Measurements from ENCODE around the gene CUL9. TPM values are rescaled to one million over a fixed set of nuclear protein-coding genes. Genes with fewer than 3 reads are reported as not detected.

The CUL9 gene
- total RNA-seq, 1 experiment from 2014 or later: 15.2 TPM

DNA sequence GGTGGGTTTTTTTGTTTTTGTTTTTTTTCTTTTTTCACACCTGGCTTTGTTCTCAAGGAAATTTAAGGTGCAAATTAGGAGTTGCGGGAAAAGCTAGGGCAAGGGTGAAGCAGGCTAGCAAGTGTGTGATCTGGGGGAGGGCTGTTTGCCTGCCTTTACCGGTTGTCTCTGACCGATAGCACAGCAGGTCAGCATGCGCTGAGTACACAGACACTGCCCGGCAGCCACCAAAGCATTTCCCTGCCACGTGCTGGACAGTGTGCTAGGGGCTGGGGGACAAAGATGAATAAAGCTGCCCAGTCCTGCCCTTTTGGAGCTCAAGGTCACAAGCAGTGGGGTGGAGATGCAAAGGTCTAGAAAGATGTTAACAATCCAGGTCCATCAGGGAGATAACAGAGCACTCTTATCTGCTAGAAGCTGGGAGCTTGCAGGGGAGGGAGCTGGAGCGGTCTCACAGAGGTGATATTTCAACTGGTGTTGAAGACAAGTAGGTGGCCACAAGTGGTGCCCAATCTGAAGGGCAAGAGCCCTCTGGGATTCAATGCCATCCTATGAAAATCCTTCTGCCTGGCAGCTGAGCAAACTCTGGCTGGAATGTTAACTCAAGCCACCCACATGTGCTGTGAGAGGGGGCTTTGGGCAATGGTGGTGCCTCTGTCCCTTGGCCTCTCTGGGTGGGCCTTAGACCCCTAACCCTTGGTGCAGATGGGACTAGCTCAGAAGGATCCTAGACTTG is 85.8 kb downstream of the CUL9 start:
- H3K27me3 Mint-ChIP-seq (ENCODE audit: low read depth): peaks cover 48% of the 10 kb centered on the region
- no CpG with 5 or more reads among the region's 7 CpGs for WGBS (ENCODE audit: extremely low coverage, insufficient read length, low lambda C conversion rate)
- no peaks in the 10 kb centered on the region; a peak in 1 of 5 replicates for H3K9me3 Mint-ChIP-seq
- Histone ChIP-seq H3K9ac (ENCODE audit: extremely low read depth, insufficient read length, low read length) (no peak overlapping the region), H3K27me3 (ENCODE audit: insufficient read depth, low read length) (peaks cover 12% of the 10 kb centered on the region), H3K4ac (ENCODE audit: low read depth, low read length) (no peak overlapping the region), H3K23ac (ENCODE audit: insufficient read length, low read depth, low read length) (no peak overlapping the region), H2AK5ac (ENCODE audit: insufficient read length, low read length) (no peak overlapping the region), H4K8ac (replicated peaks; ENCODE audit: insufficient read length, low read depth, low read length) (no peak overlapping the region), H2BK15ac (ENCODE audit: low read depth, low read length) (no peak overlapping the region), H3K18ac (ENCODE audit: insufficient read length, low read depth, low read length) (no peak overlapping the region), H3T11ph (ENCODE audit: low read length) (no peak overlapping the region), H3K79me2 (ENCODE audit: insufficient read depth, low read length) (no peaks in the 10 kb centered on the region), H3K4me2 (ENCODE audit: insufficient read depth, insufficient read length, low read length) (no peak overlapping the region), H3K27ac (ENCODE audit: insufficient read length, low read depth, low read length) (no peak overlapping the region), H3K9me3 (ENCODE audit: control insufficient read depth, low read depth, low read length) (no peaks in the 10 kb centered on the region), H4K20me1 (ENCODE audit: control insufficient read depth, insufficient read depth, insufficient read length) (no peaks in the 10 kb centered on the region), H2BK120ac (ENCODE audit: low read depth, low read length, poor library complexity, severe bottlenecking) (no peak overlapping the region), H3K23me2 (ENCODE audit: insufficient read length, low read depth, low read length, poor library complexity, severe bottlenecking) (no peaks in the 10 kb centered on the region), H3K56ac (ENCODE audit: insufficient read length, low read depth, low read length) (no peak overlapping the region), H2BK5ac (ENCODE audit: insufficient read length, low read length) (no peak overlapping the region), H3K14ac (ENCODE audit: insufficient read depth, low read length) (no peak overlapping the region), H2BK12ac (ENCODE audit: insufficient read length, low read depth, low read length) (no peak overlapping the region), H2BK20ac (ENCODE audit: low read depth, low read length, poor library complexity, severe bottlenecking) (no peak overlapping the region), H3K79me1 (ENCODE audit: insufficient read depth, low read depth, low read length, poor library complexity, severe bottlenecking) (no peaks in the 10 kb centered on the region), H4K5ac (ENCODE audit: insufficient read length, low read depth, low read length) (no peak overlapping the region), H2AFZ (ENCODE audit: low read length) (no peak overlapping the region), H3K4me1 (ENCODE audit: insufficient read depth, low read length) (peaks cover 10% of the 10 kb centered on the region; the same call in 1 of the 2 replicates), H4K91ac (ENCODE audit: insufficient read length, low read depth, low read length) (no peak overlapping the region)
- no peak for DNase-seq
- no peak overlapping the region for H3K27ac Mint-ChIP-seq
- H3K36me3 Mint-ChIP-seq (ENCODE audit: insufficient read depth in 1 of 3, low read depth in 3 of 3): no peaks in the 10 kb centered on the region; a peak in 1 of 7 replicates
- TF ChIP-seq, protein P1, sequence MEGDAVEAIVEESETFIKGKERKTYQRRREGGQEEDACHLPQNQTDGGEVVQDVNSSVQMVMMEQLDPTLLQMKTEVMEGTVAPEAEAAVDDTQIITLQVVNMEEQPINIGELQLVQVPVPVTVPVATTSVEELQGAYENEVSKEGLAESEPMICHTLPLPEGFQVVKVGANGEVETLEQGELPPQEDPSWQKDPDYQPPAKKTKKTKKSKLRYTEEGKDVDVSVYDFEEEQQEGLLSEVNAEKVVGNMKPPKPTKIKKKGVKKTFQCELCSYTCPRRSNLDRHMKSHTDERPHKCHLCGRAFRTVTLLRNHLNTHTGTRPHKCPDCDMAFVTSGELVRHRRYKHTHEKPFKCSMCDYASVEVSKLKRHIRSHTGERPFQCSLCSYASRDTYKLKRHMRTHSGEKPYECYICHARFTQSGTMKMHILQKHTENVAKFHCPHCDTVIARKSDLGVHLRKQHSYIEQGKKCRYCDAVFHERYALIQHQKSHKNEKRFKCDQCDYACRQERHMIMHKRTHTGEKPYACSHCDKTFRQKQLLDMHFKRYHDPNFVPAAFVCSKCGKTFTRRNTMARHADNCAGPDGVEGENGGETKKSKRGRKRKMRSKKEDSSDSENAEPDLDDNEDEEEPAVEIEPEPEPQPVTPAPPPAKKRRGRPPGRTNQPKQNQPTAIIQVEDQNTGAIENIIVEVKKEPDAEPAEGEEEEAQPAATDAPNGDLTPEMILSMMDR (conservative IDR thresholded peaks at IDR 0.05): no peak
- peaks cover 22 to 40% of the 10 kb centered on the region in 2 experiments for H3K4me1 Mint-ChIP-seq
- peak overlapping the region in 1 of 2 experiments; percentile 60; a peak in 3 of 5 replicates for H3K4me3 Mint-ChIP-seq
